ENCODE results near the gene PRRC2B.
"Not testable (repeated sequence)": the region's sequence is repeated elsewhere in the genome, so short reads cannot be mapped to it uniquely, and the experiment has no call there.

Gene PRRC2B

GRCh38 chr9:131539223-131539923 is 145.5 kb downstream of the PRRC2B start:
- TF ChIP-seq CTCF (IDR thresholded peaks at IDR 0.05), result no peak
- DNase-seq (ENCODE audit: low spot score), result no peak
- no peak overlapping the region for H3K4me3 ChIP-seq
- no peak overlapping the region for H3K27ac ChIP-seq

DNA sequence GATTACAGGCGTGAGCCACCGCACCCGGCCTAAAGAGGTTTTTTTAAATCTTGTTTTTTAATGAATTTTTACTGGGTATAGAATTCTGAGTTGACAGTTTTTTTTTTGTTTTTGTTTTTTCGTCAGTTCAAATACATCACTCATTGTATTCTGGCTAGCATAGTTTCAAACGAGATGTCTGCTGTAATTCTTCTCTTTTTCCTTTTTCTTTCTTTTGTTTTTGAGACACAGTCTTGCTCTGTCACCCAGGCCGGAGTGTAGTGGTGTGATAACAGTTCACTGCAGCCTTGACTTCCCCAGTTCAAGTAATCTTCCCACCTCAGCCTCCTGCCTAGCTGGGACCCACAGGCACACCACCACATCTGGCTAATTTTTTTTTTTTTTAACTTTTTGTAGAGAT is 149.3 kb downstream of the PRRC2B start:
- Histone ChIP-seq H3K4me3 (no peak overlapping the region), H3K27ac (no peak overlapping the region)
- no peak for DNase-seq (ENCODE audit: low spot score)
- TF ChIP-seq CTCF (IDR thresholded peaks at IDR 0.05), result no peak

GRCh38 chr9:131545003-131545785 is 151.3 kb downstream of the PRRC2B start, which contains the start of gene PRRT1B:
Gene PRRT1B, plus strand, starts transcription at chr9:131545523. Its CDS starts 93 bp downstream, at chr9:131545616.
- Histone ChIP-seq H3K27ac (no peak within 1 kb of the TSS), H3K4me3 (peak within 1 kb of the TSS; percentile 62)
- DNase-seq (ENCODE audit: low spot score), result no peak
- no peak for TF ChIP-seq CTCF (IDR thresholded peaks at IDR 0.05)

- H3K4me3 ChIP-seq, result peak overlapping the region; percentile 62
- no peak for DNase-seq (ENCODE audit: low spot score)
- TF ChIP-seq CTCF (IDR thresholded peaks at IDR 0.05), result no peak
- H3K27ac ChIP-seq, result no peak overlapping the region
Observed at GRCh38 chr9:131545786-131546335, 152.0 kb downstream of the PRRC2B start.

GRCh38 chr9:131546336-131547084 is 152.6 kb downstream of the PRRC2B start:
- no peak for TF ChIP-seq CTCF (IDR thresholded peaks at IDR 0.05)
- H3K4me3 ChIP-seq, result peak overlapping the region; percentile 62
- H3K27ac ChIP-seq, result no peak overlapping the region
- DNase-seq (ENCODE audit: low spot score), result no peak

GRCh38 chr9:131549186-131549585 is 155.3 kb downstream of the PRRC2B start:
- DNase-seq (ENCODE audit: low spot score); H3K4me3 ChIP-seq; H3K27ac ChIP-seq: not testable (repeated sequence)
